HPDE6-E6E7 (cell line): ENCODE measurements around the gene SCGB2A2.

Experiments used
- DNase-seq: peaks from one replicate; pipeline ENCODE4 v3.0.0; 2011; ENCODE audit warnings: missing footprints; ENCODE audit errors: extremely low spot score

The SCGB2A2 gene

GRCh38 chr11:62306227-62306626 is 36.3 kb downstream of the SCGB2A2 start:
- DNase-seq, result no peak

- DNase-seq, result no peak
Measured at GRCh38 chr11:62307950-62308349, 38.0 kb downstream of the SCGB2A2 start.

- DNase-seq, result no peak
Measured at GRCh38 chr11:62309991-62310390, 40.0 kb downstream of the SCGB2A2 start.

GRCh38 chr11:62315431-62315830 is 45.5 kb downstream of the SCGB2A2 start:
- no peak for DNase-seq

- no peak for DNase-seq
Measured at GRCh38 chr11:62322524-62322923, 52.6 kb downstream of the SCGB2A2 start.
